GM21526 (cell line): ENCODE data around the gene FILIP1L.

Source experiments
- ATAC-seq: cut with Tn5 transposase; IDR thresholded peaks from one replicate; pipeline ENCODE4 v1.9.1; 2021; ENCODE audit warnings: moderate library complexity; ENCODE audit not compliant: unreplicated experiment, low FRiP score

The FILIP1L gene

DNA sequence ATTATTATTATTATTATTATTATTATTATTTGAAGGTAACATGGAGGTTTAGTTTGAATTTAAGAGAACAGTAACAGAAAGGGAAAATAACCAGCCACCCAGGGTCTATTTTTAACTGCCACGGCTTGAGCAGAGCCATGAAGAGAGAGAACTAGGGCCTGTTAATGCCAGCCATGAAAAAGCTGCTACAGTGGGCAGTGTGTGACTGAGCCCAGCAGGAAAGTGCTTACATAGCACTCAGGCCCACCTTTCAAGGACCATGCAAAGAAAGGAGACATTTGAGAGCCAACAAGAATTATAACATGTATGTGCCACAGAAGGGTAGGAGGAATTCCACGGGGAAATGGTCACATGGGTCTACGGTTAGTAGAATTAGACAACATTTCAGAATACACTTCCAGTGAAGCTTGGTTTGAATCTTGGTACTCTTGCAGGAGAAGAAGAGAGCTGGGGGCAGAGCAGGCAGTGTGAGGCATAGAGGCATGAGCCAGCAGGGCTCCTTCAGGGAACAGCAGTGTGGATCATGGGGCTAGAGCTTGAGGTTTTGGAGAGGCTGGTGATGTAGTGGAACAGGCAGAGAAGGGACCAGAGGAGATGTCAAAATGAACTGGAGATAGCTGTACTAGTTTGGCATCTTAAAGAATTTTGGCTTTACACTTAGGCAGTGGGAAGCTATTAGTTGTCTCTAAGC lies 155.9 kb downstream of the FILIP1L start:
- no peak for ATAC-seq

DNA sequence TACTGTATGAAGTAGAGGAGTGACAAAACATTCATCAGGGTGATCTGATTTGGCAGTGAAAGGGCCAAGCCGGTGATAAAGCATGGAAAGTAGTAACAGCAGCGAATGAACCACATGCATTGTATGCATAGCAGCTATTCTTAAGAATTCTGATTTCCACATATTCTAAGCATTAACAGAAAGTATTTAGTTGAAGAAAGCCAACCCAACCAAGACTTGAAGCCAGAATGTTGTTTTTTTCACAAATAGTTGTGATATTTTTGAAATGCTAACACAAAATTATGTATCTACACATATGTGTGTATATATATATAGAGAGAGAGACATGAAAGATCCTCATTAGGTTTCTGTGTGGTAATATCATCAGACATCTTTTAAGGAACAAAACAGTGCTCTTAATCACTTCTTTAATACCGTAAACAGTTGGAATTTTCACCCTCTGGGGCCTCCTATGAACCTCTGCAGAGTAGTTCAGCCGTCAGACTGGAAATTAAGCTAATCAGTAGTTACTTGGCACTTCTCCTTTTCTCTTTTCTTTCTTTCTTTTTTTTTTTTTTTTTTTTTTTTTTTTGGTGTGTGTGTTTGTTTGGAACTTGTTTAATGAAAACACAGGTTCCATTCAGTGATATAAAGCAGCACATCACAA lies 157.0 kb downstream of the FILIP1L start:
- no peak for ATAC-seq

DNA sequence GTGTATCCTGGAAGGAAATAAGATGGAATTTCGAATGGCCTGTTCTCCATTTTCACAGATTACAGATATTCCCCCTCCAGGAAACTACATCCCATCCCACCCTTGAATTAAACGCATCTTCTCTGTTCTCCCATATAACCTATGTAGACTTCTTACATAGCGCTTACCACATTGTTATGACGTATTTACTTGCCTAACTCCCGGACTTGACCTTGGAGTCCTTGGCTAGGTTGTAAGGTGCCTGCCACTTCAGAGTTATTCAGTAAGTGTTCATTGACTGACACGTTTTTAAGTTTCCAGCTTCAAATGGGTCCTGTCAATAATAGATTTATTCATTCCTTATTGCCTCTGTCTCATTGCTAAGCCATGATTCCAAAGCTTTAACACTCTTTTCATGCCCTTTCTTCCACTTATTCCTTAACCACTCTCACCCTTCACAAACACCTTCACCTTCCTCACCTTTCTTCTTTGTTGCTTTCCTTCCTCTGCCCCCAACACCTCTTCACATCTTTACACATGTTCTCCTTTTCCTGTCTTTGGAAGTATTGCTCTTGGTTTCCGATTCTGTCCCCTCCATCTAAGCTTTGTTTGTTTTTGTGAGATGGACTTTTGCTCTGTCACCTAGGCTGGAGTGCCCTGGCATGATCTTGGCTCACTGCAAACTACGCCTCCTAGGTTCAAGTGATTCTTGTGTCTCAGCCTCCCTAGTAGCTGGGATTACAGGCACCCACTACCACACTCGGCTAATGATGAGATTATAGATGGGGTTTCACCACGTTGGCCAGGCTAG lies 158.3 kb downstream of the FILIP1L start:
- ATAC-seq, result no peak

DNA sequence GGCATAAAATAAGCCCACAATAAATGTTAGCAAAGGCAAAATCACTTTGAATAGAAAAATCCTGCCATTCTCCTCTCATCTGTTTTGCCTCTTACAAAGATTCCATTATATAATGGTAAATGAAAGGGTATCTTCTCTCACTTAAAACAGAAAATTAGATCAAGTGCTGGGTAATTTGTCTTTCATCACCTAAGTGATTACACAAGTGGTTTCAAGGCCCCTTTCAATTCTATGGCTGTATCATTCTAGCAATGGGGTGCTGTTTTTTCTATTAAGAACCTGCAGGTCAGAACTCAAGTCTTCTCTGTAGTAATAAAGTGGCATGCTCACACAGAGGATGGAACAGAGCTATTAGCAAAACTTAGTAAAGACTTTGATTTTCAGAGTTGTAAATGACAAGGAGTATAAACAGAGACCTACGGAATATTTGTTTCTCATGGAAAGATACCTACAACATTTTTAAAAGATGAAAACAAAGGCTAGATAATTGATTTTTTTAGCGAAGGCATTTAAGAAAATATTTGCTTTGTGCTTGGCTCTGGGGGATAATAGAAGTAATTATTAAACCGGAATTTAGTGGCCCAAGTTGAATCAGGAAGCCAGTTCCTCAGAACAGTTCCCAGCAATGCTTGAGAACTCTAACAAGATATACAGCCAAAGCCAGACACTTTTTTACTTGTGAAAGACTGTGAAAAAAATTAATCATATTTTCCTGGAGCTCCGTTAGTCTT lies 159.2 kb downstream of the FILIP1L start:
- ATAC-seq, result no peak

- ATAC-seq, result no peak
Observed at GRCh38 chr3:99953596-99953995, 160.7 kb downstream of the FILIP1L start.

DNA sequence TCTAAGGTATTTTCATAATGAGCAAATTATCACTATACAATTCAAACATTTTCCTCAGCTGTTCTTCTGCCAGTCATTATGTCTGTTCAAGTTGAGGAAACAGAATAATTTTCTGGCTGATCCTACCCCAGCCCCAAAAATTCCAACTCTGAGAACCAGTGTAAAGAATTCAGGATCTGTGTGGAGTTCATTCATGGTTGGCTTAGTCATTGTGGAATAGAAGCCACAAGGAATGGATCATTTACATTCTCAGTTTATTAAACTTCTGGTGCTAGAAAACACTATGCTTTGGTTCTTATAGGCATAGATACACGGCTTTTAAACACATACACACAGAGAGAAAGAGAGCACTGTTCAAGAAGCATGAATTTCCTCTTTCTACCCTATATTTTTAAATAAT lies 162.0 kb downstream of the FILIP1L start:
- ATAC-seq, result no peak

DNA sequence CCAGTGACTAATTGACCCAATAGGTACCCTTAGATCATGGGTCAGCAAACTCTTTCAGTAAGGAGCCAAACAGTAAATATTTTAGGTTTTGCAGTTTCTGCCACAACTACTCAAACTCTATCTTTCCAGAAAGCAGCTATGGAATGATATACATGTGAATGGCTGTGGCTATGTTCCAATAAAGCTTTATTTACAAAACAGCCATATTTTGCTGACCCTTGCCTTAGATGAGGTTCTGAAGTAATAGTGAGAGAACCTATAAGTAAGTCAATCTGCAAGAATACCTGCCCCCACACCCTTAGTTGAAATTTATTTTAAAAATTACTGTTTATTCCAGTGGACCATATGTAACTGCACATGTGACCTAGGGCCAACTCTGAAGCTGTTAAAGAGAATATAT lies 162.6 kb downstream of the FILIP1L start:
- ATAC-seq, result no peak

GRCh38 chr3:99950921-99951320 lies 163.4 kb downstream of the FILIP1L start:
- ATAC-seq, result no peak

DNA sequence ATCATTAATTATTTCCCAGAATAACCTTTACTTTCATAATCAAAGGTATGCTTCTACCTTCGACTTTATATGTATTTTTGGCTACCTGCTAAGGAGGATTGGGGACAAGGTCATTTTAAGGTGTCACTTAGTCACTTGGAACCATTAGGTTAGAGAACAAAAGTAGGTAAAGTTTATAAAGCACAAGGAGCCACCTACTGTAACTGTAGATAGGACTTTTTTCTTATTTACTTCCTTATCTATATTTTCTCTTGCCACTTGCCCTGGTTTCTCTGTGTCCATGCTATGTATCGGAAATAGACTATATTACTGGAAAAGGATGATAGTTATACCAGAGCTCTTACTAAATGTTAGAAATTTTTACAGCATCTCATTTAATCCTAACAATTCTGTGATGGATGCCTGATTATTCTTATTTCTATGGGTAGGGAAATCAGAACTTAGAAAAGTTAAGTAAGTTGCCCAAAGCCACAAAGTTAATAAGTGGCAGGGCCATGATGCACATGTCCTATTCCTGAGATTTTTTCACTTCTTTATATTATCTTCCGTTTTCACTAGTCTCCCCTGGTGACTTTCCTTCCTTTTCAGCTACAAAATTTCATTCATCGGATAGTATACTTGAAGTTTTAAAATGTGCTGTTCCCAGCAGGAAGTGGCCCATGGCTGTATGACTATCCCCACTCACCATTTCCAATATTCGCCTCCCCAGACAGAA lies 164.2 kb downstream of the FILIP1L start:
- no peak for ATAC-seq

DNA sequence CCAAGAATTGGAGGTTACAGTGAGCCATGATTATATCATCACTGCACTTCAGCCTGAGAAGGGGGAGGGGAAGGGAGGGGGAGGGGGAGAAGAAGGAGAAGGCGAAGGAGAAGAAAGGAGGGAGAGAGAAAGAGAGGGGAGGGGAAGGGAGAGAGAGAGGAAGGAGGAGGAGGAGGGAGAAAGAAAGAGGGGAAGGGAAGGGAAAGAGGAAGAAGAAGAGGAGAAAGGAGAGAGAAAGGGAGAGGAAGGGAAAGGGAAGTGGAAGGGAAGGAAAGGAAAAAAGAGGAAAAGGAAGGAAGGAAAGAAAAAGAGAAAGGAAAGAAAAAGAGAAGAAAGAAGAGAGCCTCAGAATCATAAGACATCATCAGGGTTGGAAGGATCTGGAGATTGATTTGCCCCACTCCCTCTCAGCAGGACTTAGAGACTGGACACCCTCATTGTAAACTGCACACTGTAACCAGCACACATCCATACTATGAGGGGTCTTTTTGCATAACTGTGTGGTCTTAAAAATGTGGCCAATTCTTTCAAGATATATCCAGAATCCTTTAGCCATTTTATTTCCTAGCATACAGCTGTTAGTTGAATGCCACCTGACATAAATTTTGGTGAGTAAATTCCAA lies 165.7 kb downstream of the FILIP1L start:
- ATAC-seq, result no peak

GRCh38 chr3:99947356-99947755 lies 166.9 kb downstream of the FILIP1L start:
- no peak for ATAC-seq

DNA sequence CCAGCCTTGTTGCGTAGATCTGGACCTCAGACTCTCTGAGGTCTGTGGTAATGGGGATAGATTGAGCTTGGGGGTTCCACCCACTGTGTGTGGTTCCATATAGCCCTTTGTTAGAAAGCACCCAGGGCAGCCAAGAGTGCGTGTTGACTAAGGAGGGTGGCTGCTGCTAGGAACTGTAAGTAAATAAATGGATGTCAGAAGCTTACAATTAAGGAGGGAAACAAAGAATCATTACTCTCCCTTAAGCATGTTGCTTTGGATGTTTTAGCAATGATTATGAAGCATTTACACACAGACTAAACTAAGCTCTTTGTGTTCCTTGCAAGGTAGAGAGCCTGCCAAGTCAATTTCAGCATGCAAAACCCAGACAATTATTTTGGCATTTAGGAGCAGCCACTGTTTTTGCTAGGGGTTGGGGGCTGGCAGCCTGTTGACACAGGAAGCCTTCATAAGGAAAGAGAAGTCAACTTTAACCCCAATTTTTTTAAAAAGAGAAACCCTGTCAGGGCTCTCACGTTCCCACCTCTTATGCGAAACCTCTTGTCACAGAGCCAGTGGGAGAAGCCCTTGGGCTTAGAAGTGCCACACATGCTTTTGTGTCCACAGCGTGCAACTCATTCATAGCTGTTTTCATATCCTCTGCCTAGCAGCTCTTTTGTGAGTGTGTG lies 168.8 kb downstream of the FILIP1L start:
- no peak for ATAC-seq

DNA sequence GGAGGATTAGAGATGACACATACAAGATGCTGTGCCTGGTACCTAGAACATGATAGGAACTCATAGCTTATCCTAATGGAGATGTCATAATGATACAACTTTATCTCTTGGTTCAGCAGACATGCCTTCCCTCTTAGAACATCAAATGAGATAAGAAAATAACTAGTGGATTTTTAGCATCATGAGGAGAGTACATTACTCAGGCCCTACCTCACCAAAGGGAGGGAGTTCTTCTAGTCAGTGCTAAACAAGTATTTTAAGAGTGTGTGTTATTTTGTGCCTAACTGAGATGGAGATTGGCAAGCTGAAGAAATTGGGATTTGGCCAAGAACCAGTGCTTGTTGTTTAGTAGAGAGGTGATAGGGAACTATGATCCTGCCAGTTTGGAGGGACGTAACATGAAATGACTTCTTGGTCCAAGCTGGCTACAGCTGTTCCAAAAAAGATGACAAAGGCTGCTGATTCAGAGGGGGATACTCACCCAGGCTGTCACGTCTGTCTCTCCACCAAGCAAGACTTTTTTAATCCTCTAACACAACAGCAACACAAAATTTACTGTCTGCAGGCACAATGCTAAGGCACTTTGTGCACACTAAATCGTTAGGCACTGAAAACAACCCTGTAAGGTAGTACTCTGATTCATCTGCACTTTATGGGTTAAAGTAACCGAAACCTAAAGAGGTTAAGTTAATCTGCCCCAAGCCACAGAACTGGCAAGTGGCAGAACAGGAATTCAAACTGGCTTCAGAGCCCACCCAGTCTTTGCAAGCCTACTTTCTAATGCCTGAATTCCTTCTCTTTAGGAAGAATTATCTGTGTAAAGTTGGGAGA lies 170.2 kb downstream of the FILIP1L start:
- ATAC-seq, result no peak

GRCh38 chr3:99941211-99941610 lies 173.1 kb downstream of the FILIP1L start:
- ATAC-seq, result no peak

DNA sequence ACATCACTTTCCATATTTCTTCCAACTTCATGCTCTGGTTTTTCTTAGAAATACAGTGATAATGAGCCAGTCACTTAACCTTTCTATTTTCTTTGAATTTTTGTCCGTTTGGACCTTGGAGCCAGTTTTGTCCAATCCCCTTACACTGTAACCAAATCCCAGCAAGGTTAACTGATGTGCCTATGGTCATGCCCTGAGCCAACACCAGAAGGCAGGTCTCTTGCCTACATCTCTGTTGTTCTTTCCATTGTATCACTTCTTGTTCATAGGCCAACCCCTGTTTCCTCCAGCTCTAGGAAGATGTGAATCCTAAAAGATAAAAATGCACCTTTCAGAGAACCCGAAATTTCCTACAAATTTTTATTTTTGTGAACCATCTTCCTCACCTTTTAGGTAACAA lies 174.0 kb downstream of the FILIP1L start:
- ATAC-seq, result no peak

- no peak for ATAC-seq
Observed at GRCh38 chr3:99939876-99940275, 174.4 kb downstream of the FILIP1L start.

GRCh38 chr3:99938270-99938911 lies 175.9 kb downstream of the FILIP1L start:
- ATAC-seq, result no peak
